HPDE6-E6E7 (cell line): ENCODE data around the gene KCNH8.

Experiments
- DNase-seq: peaks from one replicate; pipeline ENCODE4 v3.0.0; 2011; ENCODE audit warnings: missing footprints; ENCODE audit errors: extremely low spot score

The KCNH8 gene

DNA sequence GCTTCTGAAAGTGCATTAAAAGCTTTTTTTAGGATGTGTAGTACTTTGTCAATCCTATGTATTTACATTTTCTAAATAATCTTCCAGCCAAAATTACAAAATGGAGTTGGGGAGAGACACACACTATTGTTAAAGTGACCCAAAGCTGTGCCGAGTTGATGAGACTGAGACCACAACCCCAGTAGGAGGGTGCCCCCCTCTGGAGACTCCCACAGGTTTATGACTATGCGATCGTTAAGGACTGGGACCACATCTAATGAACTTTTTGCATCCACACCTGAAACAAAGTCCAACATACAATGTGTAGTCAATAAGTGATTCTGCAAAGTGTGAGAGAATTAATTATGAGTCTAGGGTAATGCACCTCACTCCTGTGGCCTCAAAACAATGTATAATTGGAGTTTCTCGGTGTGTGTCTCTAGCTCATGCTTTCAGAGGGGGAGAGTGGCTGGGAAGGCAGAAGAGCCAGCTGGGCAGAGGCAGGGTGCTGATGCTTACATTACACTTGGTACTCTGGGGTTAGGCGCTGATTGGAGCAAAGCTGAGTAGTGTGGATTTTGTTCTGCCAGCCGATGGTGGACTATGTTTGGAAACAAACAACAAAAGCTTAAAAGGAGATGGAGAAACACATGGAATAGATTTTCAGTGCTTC lies 102.8 kb downstream of the KCNH8 start:
- no peak for DNase-seq

DNA sequence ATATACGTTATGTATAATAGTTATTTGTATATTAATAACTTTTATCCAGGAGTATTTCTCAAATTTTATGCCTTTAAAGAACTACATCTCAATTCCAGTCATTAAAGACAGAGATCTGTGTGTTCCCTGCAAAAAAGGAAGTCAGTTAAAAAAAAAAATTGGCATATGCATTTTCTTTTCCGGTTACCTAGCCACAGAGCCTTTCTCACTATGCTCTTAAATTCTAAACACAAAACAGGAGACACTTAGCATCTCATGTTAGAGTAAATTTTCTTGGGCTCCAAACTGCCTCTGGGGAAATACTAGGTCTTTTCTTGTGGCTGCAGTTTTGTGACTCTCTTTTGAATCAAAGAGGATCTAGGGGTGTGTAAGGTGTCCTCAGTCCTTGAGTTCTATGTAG lies 105.9 kb downstream of the KCNH8 start:
- no peak for DNase-seq

DNA sequence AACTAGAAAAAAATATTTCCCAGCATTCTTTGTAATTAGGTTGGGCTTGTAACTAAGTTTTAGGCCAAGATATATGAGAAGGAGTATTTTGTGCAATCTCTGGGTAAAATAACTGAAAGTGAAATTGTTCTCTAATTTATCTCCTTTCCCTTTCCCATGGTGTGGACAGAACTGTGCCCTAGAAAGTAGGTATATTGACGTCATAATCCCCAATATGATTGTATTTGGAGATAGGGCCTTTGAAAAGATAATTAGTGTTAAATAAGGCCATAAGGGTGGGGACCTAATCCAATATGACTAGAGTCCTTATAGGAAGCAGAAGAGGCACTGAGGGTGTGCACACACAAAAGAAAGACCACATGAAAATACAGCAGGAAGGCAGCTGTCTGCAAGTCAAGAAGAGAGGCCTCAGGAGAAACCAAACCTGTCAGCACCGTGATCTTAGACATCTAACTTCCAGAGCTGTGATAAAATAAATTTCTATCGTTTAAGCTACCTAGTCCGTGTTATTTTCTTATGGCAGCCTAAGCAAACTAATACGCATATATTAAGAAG lies 106.6 kb downstream of the KCNH8 start:
- DNase-seq: no peak

DNA sequence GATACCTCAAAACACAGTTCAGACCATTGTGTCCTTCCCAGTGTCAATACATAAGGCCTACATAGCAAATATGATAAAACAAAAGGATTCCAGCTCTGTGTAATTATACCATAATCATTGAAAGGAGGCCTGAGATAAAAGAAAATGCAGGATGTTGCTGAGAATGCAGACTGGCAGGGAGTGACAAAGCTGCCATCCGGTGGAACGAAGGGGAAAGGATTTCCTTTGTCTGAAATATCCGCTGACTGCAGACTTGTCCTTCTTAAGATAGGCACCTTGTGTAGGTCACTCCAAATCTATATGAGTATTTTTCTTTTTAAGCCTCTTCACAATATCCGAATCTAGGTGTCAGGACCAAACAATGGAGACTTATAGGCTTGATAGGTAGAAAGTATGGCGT lies 108.0 kb downstream of the KCNH8 start:
- DNase-seq: no peak

DNA sequence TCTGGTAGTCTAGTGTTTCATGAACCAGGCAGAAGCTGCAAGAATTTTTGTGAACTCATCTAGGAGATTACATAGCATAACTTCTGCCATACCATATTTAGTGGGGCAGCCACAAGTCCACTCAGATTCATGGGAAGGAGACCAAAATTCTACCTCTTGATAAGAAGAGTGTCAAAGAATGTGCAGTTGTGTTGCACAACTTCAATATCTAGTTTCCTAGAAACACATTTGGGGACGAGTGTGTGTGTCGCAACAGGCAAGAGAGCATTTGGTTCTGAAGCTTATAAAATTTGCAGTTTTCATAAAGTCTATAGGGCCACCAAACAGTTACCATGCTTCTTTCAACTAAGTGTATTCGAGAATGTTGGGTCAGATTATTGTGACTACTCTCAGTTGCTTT lies 115.3 kb downstream of the KCNH8 start:
- no peak for DNase-seq

DNA sequence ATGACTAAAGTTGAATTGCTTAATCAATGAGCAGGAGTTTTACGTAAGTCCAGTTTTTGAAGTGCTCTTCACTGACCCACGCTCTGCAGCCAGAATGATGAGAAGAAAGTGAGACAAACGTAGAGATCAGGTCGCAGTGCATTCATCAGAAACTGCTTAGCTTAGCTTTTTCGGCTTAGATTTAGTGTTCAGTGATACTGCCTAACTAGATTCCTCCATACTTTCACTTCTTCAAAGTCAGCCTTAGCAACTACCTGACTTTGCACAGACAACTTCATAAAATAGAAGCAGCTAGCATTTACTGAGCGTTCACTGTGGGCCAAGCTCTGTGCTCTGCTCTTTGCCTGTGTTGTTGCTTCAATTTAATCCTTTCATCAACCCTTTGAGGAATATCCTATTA lies 116.1 kb downstream of the KCNH8 start:
- no peak for DNase-seq

DNA sequence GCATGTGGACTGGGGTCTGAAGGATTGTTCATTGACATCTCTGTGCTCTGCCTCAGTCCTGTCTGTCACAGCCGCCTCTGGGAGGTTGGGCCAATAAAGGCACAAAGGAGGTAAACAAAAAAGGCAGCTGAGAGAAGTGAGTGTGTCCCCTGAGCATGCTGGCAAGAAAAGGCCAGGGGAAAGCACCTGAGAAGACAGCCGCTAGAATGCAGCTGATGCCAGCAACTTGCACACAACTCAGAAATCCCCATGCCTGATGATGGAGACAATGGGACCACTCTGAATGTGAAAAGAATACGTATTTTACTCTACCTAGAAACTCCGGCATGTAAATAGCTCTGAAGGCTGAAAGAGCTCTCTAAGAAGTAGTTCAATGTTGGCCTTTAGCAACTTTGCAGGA lies 118.7 kb downstream of the KCNH8 start:
- no peak for DNase-seq

DNA sequence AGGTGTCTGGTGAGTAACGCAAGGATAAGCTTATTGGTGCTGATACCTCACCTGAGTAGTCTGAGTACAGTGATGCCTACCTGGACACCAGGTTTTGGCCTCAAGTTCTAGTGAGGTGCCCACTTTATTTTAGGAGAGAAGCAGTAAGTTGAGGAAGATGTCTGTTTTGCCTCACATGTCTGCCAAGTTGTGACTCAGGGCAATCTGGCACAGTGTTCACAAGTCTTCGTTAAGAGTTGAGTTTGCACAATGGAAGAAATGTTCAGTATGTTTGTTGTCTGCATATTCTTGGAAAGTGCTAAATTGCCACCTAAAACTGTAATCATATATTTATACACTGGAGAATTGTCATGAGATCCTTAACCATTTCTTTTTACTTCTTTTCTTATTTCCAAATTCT lies 122.2 kb downstream of the KCNH8 start:
- no peak for DNase-seq

DNA sequence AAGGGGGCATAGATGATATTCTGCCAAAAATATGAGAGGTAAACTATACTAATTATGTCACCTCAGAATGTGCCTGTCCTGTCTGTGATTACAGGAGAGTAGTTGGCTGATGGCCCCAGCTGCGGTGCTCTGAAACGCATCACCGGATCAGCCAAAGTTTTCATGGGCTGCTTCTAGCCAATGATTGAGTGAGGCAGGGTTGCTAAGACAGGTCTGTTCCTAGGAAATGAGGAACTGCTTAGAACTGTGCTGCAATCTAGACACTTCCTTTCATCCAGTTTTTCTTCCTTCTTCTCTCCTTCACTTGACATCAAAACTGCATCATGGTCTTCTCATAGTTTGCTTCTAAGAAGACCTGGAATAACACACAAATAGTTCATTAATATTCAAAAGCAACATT lies 124.0 kb downstream of the KCNH8 start:
- DNase-seq: no peak

DNA sequence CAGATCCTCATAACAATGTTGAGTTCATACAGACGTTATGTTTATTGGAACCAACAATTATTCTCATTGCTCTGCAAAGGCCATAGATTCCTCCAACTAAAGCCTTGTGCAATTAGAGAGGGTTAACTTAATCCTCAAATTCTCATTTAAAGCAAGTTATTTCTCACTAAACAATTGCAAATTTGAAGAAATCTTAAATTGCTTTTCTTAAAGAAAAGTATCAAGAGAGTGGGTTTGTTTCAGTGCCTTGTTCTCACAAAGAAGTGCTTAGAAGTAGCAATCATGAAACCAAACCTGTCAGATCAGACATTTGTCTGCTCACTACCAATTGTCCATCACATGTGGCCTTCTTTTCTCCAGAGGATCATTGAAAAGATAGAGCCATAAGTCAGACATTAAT lies 124.8 kb downstream of the KCNH8 start:
- DNase-seq: no peak

DNA sequence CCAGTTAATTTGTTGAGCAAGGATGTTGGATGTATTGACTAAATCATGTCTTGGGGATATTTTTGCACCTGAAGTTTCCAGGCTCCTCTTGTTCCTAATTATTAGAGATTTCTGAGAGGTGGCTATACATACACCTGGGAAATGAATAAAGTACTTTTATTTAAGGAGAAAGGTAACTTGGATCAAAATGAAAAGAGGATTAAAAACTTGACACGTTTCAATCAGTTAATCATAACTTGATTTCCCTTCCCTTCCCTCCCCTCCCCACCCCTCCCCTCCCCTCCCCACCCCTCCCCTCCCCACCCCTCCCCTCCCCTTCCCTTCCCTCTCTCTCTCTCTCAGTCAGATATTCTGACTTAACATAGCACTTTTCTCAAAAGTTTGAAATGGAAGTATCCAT lies 126.3 kb downstream of the KCNH8 start:
- no peak for DNase-seq

DNA sequence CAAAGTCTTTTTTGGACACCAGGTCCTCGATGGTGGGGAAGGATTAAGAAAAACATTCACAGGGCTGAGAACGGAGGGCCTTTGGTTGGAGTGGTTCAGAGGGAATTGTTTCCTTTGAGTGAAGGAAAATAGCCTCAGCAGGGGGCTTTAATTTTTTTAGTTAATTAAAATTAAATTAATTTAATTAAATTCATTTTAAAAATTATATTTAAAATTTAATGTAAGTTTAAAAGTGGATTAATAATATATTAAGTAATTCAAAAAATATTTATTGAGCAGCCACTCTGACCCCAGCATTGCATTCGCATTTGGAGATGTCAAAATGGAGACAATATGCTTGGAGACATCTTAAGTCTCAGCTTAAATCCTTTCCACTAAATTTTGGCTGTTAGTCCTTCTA lies 136.7 kb downstream of the KCNH8 start:
- no peak for DNase-seq

DNA sequence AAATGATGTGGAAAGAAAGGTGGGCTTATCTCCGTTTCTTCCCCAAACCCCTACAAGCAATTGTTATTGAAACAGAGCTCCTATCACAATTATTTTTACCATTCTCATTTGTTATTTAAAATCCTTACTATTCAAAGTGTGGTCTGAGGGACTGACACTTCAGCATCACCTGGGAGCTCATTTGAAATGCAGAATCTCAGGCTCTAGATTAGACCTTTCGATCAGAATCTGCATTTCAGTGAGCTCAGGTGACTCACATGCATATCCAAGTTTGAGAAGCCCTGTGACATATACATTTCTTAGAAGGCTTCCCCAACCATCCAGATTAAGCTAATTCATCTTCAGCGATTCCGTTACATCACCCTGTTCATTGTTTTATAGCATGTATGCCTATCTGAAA lies 145.0 kb downstream of the KCNH8 start:
- DNase-seq: no peak

DNA sequence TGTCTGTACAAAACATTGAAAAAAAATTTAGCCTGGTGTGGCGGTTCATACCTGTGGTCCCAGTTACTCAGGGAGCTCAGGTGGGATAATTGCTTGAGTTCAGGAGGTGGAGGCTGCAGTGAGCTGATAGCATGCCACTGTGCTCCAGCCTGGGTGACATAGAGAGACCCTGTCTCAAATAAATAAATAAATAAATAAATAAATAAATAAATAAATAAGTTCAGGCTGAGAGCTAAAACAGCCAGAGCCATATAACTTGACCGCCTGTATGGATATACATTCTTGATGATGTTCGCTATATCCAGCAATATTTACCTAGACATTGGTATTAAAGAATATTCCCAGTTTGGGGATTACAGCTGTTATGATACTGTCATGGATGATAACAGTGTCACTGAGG lies 146.9 kb downstream of the KCNH8 start:
- no peak for DNase-seq

DNA sequence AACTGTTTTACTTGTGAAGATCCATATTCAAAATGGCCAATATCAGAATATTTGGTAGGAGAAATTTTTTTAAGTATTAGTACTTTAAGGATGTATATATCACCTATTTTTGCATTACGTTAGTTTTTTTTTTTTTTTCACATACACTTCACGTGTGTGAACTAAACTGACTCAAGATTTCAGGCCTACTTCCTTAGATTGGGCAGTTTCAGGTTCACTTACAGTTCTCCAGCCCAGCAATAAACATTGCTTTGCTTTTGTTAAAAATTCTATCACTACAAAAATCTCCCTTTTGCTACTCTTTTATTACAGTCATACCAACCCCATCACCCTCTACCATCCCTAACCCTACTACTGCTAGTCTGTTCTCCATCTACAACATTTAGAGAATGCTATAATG lies 183.6 kb downstream of the KCNH8 start:
- no peak for DNase-seq

DNA sequence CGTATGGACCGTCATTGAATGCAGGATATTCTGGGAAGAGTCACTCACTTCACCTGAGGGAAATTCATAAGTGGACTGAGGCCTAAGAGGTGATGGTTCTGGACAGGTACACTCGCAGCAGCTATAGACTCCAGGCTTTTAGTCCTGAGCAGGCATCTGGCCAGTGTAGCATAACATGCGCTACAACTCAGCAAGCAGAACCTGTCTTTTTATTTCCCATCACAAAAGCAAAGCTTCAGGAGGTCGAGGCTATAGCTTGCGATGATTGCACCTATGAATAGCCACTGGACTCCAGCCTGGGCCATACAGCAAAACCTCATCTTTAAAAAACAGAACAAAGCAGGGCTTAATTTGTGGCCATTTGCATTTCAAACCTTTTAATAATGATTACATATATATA lies 185.8 kb downstream of the KCNH8 start:
- DNase-seq: no peak

DNA sequence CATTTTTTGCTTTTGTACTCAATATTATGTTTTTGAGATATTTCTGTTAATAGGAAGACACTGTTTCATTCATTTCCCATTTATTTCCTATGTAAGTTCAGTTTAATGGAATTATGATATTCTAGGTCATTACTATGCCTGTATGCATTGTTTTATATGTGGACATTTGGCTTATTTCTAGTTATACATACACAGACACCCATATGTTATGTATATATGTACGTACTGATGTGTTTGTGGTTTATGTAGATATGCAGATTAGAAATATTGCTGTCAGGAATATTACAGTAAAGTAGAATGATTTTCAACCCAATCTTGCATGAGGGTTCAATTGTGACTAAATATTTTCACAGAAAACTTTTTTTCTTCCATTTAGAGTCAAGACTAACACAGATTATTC lies 190.5 kb downstream of the KCNH8 start:
- DNase-seq: no peak

DNA sequence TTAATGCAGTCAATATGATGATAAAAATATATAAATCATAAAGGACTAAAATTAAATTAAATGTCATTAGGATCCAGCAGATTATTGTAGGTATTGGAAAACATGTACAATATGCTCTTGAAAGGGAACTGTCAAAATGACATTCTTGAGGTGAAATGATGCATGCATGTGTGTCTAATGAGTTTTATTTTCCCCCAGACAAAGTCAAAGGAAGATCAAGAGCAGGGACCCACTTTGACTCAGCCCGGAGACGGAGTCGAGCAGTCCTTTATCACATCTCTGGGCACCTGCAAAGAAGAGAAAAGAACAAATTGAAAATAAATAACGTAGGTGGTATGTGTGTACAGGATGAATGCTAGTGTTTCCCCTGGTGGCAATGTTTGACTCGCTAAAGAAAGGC lies 194.1 kb downstream of the KCNH8 start:
- no peak for DNase-seq

DNA sequence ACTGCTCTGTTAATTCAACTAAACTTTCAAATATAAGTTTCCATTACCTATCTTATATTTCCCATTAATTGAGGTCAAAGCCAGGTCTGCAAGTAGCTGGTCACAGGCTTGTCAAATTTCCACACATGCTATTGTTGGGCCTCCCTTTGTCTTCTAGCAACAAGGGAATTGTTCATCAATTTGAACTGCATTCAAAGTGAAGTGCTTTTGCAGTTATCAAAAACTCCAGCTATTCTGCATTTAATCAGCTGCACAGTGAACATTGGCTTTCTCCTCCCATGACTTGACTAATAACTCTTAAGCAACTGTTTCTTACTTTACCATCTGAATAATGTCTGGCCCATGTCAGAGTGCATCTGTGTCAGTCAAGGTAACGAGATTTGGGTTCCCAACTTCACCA lies 198.4 kb downstream of the KCNH8 start:
- DNase-seq: no peak

DNA sequence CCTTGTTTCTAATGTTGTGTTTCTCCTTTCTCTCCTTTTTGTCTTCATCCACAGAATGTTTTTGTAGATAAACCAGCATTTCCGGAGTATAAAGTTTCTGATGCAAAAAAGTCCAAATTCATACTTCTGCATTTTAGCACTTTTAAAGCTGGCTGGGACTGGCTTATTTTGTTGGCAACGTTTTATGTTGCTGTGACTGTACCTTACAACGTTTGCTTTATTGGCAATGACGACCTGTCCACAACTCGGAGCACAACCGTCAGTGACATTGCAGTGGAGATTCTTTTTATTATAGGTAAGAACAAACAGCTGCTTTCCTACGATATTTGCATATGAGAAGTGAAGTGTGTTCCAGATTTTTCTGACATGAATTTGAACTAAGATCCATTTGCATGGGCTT lies 199.4 kb downstream of the KCNH8 start:
- DNase-seq: no peak

DNA sequence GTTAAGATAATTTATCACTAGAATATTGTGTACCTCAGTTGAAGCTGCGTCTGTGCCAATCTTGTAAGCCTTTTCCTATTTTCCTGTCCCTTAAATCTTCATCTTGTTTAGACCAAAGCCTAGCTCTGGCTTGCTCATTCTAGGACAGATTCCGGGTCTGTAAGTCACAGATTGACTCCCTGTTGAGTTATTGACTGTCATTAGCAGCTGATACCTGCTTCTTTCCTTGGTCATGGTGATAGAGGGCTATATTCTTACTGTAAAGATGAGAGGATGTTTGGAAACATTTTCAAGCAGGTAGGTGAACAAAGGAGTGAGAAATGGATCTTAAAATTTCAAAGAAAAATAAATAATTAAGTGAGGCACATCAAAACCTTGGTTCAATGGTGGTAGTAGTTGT lies 200.2 kb downstream of the KCNH8 start:
- DNase-seq: no peak

DNA sequence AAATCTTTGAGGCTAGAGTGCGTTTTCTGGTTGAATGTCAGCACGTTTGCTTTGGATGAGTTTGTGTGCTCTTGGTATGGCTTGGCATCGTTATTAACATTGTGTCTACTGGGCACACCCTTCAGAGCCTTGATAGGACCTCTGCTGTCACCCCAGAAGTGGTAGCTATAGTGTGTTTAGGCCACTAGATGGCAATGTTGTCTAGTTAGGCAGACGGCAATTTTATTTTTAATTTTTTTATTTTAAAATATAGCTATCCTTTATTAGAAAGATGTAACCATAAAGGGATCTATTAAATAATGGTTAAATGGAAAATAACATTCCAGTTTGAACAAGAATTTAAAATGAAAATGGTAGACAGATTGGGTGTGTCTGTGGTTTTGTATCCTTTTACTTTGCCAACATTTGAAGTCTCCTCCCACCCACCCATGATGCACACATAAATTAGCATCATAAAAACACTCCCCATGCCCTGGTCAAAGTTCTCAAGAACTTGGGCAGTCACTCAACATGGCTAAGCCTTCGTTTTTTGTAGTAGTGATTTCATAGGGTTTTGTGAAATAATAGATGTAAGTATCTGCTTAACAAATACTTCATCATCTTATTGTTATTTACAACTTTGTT lies 200.7 kb downstream of the KCNH8 start:
- DNase-seq: peak; percentile 1

DNA sequence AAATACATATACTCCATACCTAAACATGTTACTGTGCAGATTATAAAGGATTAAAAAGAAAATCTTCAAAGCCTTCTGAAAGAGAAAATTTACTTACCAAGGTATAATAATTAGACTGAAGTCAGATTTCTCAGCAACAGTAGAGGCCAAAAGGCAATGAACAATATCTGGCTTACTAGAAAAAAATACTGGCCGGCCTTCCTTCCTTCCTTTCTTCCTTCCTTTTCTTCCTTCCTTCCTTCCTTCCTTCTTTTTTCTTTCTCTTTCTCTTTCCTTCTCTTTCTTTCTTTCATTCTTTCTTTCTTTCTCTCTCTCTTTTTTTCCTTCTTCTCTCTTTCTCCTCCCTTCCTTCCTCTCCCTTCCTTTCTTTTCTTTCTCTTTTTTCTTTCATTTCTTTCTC lies 209.6 kb downstream of the KCNH8 start:
- DNase-seq: no peak

DNA sequence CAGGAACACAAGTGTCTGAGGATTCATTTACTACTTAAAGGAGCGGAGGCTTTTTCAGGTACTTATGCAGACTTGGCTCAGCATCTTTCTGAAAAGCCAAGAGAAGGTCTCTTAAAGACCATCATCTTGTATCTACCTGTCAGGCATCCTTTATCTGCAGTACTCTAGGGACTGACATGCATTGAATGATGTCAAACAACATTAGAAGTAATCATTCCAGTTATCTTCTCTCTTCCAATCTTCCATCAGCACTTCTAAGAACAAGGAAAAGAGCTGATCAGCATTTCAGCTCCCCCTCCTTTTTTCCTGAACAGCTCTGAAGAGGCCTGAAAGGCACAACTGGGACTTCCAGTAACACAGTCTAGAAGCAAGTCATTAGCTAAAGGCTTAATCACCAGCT lies 214.8 kb downstream of the KCNH8 start:
- no peak for DNase-seq
